NCI-H2081 (cell line): ENCODE data around the gene PRCC.
"Not testable (repeated sequence)": the region's sequence is repeated elsewhere in the genome, so short reads cannot be mapped to it uniquely, and the experiment has no call there.

Experiments used
- DNase-seq, 2 experiments: peaks; one replicate each; lab custom pipeline; 2025; lab: John Stamatoyannopoulos, UW

PRCC gene

GRCh38 chr1:156765136-156765535 is 2.2 kb upstream of the PRCC start:
- not testable (repeated sequence) for DNase-seq

GRCh38 chr1:156765666-156766065 is 1.7 kb upstream of the PRCC start:
- DNase-seq: no peak

GRCh38 chr1:156766298-156767100 is 836 bp upstream of the PRCC start:
- no peak for DNase-seq

- DNase-seq: peak in 1 of 2 experiments; percentile 58
Measured at GRCh38 chr1:156767879-156768604, 707 bp downstream of the PRCC start.

GRCh38 chr1:156768610-156769295 is 1.4 kb downstream of the PRCC start:
- DNase-seq: no peak

GRCh38 chr1:156772222-156772621 is 4.9 kb downstream of the PRCC start:
- no peak for DNase-seq

GRCh38 chr1:156772728-156773497 is 5.6 kb downstream of the PRCC start:
- no peak for DNase-seq

- DNase-seq: no peak
Measured at GRCh38 chr1:156773607-156774006, 6.3 kb downstream of the PRCC start.

GRCh38 chr1:156775799-156776198 is 8.5 kb downstream of the PRCC start:
- DNase-seq: no peak

- no peak for DNase-seq
Measured at GRCh38 chr1:156776942-156777341, 9.6 kb downstream of the PRCC start.

GRCh38 chr1:156777573-156777972 is 10.2 kb downstream of the PRCC start:
- DNase-seq: no peak

GRCh38 chr1:156781585-156782186 is 14.4 kb downstream of the PRCC start:
- DNase-seq: no peak

GRCh38 chr1:156785458-156785857 is 18.1 kb downstream of the PRCC start:
- no peak for DNase-seq

- DNase-seq: no peak
Measured at GRCh38 chr1:156786640-156787039, 19.3 kb downstream of the PRCC start.

GRCh38 chr1:156788136-156788535 is 20.8 kb downstream of the PRCC start:
- DNase-seq: no peak

GRCh38 chr1:156789621-156790318 is 22.4 kb downstream of the PRCC start:
- DNase-seq: no peak

GRCh38 chr1:156794506-156795373 is 27.4 kb downstream of the PRCC start:
- no peak for DNase-seq

GRCh38 chr1:156795374-156795733 is 28.0 kb downstream of the PRCC start:
- DNase-seq: no peak

- no peak for DNase-seq
Measured at GRCh38 chr1:156795787-156796186, 28.5 kb downstream of the PRCC start.
